Fibroblast of skin of right quadriceps (primary cell): ENCODE results near the gene STARD3NL.
A peak's percentile ranks its signal among the peaks of the same experiment; 100 is the strongest.
"Not testable (repeated sequence)": the region's sequence is repeated elsewhere in the genome, so short reads cannot be mapped to it uniquely, and the experiment has no call there.

Experiments
- DNase-seq: peaks from one replicate; pipeline ENCODE4 v3.0.0-alpha.2; 2013

STARD3NL gene, protein sequence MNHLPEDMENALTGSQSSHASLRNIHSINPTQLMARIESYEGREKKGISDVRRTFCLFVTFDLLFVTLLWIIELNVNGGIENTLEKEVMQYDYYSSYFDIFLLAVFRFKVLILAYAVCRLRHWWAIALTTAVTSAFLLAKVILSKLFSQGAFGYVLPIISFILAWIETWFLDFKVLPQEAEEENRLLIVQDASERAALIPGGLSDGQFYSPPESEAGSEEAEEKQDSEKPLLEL

DNA sequence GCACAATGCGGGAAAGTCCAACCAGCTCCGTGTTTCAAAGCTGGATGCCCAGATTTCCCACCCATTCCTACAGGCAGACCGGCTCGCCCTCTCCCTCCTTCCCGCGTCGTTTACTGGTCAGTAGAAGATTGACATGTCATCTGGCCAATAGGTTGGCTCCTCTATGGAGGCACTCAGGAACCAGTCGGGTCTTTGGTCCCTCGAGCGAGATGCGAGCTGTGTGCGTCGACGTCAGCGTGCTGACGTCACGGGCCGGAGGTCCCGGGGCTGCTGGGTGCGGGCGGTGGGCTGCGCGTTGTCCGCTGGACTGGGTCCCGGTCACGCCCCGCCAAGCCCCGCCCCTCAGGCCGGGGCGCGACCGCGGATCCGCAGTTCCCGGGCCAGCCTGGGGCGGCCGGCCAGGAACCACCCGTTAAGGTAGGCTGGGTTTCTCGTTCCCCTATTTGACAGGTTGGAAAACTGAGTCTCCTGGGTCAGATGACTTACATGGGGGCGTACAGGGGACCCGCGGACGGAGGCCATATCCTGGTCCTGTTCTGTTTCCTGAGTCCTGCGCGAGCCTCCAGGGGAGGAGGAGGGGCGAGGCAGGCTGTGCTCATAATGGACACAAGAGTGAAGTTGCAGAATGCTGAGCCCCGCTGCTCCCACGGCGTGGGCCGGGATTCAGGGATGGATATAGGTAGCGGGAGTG is at the start of gene STARD3NL:
Gene STARD3NL (plus strand): TSS at position 242 of the 691 bp plus-strand sequence. CDS start 29,260 bp downstream, outside the sequence.
- DNase-seq = peak; percentile 100

DNA sequence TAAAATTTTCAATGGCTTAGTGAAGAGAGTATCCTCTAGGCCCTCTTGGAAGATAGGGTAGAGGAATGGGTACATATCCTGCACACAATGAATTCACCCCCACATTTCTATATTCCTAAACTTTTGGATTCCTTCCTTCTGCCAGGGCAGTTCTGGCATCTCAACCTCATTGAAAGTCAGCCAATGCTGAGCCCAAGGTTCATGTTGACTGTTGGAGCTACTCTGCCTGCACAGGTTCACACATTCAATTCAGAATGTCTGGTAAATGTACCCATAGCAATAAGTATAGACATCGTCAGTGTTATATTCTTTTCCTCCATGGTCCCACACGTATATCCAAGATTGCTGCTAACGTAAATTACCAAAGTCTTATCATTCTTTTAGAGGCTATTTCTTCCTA is 48.9 kb upstream of the STARD3NL start:
- no peak for DNase-seq

DNA sequence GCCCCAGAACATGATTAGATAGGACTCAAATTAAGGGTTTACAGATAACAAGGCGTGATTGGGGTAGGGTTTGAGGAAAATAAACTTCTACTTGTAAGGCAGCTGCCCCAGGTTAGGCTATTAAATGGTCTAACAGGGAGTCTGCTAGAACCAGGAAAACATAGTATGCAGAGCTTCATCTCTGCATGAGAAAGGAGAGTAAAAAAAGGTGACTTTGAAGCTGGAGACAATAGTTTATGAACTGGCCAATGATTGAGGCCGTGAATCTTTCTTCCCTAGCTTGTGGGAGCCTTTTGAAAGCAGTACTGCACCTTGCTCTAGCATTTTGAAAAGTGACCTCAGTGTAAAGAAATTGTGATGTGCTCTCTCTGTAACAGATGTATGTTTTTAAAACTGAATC is 48.5 kb upstream of the STARD3NL start:
- no peak for DNase-seq

DNA sequence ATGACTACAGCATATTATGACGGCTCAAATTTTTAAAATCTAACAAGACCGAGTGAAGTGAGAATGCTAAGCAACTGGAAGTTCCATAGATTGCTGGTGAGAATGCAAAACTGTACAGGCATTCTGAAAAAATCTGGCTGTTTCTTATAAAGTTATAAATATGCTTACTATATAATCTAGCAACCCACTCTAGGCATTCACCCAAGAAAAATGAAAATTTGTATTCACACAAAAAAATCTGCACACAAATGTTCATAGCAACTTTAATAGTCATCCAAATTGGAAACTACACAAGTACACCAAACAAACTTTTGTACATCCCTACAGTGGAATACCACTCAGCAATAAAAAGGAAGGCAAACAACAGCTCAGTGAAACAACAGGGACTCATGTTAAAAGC is 39.9 kb upstream of the STARD3NL start:
- no peak for DNase-seq

DNA sequence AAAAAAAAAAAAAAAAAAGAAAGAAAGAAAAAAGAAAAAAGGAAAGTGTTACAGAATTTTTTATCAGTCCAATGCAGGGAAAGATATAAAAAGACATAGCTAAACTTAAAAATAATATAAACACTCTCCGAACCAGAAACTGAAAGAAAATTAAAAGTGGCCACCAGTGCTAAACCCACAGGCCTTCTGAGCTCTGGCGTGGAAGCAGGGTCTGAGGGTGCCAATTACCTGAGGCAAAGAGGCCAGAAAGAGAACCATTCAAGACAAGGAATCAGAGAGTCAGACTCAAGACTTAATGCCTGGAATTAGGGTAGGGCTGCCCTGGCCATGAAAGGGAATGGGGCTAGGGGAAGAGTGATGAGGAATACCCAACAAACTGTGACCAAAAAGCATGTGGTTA is 36.9 kb upstream of the STARD3NL start:
- no peak for DNase-seq

DNA sequence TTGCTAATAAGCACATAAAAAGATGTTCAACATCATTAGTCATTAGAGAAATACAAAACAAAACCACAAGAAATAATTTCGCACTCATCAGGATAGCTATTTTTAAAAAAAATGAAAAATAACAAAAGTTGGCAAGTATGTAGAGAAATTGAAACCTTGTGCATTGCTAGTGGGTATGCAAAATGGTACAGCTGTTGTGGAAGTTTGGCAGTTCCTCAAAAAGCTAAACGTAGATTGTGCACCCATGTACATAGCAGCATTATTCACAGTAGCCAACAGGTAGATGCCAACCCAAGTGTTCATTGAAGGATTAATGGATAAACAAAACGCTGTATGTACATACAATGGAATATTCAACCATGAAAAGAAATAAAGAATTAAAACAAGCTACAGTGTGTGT is 35.3 kb upstream of the STARD3NL start:
- DNase-seq = no peak

DNA sequence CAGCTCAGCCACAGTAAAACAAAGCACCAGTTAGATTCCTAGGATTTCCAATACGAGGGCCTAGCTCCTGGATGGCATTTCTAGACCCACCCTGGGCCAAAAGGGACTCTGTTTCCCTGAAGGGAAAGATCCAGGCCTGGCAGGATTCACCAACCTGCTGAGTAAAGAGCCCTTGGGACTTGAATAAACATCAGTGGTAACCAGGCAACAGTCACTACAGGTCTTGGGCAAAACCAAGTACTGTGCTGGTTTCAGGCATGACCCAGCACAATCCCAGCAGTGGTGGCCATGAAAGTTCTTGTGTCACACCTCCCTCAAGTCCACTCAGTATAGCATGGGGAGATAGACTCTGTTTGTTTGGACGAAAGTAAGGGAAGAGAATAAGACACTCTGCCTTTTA is 31.0 kb upstream of the STARD3NL start:
- no peak for DNase-seq

DNA sequence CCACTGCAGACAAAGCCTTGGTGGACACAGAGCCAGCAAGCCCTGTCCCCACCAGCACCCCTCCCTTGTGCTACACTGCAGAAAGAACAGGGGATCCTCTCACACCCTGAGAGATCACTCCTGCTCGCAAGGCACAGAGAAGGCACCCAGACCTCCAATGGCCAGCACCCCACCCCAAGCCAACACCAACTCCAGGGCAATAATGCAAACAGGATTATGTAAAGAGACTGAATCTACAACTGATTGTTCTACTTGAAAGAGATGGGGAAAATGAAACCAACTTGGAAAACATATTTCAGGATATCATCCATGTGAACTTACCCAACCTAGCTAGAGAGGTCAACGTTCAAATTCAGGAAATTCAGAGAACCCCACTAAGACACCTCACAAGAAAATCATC is 26.5 kb upstream of the STARD3NL start:
- no peak for DNase-seq

DNA sequence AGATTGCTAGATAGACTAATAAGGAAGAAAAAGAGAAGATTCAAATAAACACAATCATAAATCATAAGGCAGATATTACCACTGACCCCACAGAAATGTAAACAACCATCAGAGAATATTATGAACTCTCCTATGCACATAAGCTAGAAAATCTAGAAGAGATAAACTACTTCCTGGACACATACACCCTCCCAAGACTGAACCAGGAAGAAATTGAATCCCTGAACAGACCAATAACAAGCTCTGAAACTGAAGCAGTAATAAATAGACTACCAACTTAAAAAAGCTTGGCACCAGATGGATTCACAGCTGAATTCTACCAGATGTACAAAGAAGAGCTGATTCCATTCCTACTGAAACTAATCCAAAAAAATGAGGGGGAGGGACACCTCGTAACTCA is 24.5 kb upstream of the STARD3NL start:
- no peak for DNase-seq

DNA sequence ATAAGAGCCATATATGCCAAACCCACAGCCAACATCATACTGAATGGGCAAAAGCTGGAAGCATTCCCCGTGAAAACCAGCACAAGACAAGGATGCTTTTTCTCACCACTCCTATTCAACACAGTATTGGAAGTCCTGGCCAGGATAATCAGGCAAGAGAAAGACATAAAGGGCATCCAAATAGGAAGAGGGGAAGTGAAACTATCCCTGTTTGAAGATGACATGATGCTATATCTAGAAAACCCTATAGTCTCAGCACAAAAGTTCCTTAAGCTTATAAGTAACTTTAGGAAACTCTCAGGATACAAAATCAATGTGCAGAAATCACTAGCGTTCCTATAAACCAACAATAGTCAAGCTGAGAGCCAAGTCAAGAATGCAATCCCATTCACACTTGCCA is 23.8 kb upstream of the STARD3NL start:
- no peak for DNase-seq

DNA sequence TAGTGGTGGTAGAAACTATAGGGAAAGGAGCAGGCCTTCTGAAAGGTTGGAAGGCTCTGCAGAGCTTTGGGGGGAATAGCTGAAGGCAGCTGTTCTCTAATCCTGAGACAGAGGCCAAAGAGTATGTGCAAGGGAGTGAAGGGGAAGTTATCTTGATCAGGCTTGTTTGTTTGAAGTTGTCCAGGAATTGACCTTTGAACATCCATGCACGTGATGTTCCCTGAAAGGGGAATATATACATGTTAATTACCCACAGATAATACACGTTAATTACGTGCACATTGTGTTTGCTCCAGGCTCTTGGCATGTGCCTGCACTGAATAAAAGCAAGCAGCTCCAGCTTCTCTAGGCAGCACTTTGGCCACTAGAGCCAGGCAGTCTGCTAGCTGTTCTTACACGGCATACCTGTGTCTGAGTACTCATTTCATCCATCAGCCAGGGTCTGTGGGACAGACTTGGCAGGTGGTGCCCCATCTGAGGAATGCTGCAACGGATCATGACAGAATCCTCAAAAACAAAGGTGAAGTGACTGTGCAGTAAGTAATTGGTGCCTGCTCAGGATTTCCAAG is 18.0 kb upstream of the STARD3NL start:
- DNase-seq = no peak

DNA sequence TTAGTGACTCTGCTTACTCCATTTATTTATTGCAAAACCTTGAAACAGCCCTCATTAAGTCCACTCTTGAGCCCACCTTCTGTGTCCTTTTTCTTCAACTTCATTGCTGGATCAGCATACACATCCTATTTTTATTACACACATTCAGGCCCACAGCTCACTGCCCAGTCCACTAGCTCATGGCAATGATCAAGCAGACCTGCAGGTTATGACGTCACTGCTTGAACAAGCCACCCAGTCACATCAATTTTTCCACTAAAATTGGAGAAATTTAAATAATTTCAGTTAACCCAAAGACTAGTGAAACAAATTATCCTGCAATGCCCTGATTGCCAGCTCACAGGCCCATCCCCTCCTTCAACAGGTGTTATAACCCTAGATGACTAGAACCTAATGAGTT is 16.0 kb upstream of the STARD3NL start:
- no peak for DNase-seq

DNA sequence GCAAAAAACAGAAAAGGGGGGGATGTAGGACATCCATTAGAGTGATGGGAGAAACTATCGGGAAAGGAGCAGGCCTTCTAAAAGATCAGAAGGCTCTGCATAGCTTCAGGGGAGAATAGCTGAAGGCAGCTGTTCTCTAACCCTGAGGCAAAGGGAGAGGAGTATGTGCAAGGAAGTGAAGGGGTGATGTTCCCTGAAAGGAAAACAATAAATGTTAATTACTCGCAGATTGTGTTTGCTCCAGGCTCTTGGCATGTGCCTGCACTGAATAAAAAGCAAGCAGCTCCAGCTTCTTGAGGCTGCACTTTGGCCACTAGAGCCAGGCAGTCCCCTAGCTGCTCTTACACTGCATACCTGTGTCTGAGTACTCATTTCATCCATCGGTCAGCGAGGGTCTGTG is 14.4 kb upstream of the STARD3NL start:
- DNase-seq = no peak

DNA sequence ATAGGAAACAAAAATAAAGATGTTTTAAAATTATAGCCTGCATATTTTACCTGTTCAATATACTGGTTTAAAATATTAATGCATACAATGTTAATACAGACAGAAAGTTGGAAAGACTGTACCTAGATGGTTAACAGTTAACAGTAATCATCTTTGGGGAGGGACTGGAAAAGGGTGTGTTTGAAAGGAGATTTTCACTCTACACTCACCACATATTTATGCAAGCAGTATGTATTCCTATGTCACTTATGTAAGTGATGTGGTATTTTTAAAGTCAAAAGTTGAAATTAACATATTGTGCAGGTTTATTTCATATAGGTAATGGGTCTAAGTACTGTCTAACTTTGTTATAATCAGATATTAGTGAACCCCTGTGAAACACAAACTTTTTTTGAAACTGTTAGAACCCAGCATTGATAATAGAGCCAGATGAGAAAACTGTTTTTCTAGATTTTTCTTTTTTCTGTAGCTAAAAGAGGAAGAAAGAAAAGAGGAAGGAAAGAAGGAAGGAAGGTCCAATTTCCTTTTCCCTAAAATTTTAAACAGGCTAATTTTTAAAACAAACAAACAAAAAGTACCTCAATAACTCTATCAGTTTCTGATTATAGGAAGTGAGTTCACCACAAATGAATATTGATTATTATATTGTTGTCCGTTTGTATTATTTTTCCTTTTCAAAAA is 9.0 kb upstream of the STARD3NL start:
- DNase-seq = no peak

DNA sequence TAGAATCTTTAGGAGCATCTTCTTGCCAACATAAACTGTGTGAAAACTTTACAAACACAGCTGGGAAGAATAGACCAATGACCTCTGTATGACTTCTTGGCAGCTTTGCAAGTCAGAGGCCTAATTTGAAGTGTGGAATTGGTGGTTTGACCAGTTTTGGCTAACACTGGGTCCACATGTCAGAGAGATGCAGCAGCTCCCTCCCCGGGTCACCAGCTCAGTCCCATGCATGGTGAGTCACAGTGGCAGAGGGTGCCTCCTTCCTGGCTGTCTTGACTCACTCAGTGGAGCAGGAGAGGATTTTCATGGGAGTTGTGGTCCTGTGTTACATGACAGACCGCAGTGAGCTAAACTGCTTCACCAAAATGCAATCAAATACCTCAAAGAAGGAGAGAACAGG is 8.2 kb upstream of the STARD3NL start:
- peak; percentile 58 for DNase-seq

DNA sequence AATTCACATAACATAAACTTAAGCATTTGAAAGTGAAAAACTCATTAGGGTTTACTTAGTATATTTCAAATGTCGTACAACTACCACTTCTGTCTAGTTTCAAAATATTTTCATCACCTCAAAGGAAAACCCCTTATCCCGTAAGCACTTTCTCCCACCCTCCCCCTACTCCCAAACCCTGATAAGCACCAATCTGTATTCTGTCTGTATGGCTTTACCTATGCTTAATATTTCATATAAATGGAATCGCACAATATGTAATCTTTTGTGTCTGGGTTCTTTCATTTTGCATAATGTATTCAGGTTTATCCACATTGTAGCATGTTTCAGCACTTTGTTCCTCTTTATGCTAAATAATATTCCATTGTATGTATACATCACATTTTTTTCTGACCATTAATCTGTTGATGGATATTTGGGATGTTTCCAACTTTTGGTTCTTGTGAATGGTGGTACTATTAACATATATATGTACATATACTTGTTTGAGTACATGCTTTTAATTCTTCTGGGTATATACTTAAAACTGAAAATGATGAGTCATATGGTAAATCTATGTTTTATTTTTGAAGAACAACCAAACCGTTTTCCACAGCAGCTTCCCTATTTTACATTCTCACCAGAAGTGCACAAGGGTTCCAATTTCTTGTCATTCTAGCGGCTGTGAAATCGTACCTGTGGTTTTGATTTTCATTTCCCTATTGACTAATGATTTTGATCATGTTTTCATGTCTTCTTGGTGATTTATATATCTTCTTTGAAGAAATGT is 6.2 kb upstream of the STARD3NL start:
- no peak for DNase-seq

DNA sequence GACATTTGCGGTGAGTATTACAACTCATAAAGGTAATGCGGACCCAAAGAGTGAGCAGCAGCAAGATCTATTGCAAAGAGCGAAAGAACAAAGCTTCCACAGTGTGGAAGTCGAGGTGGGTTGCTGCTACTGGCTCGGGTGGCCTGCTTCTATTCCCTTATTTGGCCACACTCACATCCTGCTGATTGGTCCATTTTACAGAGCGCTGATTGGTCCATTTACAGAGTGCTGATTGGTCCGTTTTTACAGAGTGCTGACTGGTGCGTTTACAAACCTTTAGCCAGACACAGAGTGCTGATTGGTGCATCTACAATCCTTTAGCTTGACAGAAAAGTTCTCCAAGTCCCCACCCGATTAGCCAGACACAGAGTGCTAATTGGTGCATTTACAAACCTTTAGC is 2.5 kb upstream of the STARD3NL start:
- not testable (repeated sequence) for DNase-seq

DNA sequence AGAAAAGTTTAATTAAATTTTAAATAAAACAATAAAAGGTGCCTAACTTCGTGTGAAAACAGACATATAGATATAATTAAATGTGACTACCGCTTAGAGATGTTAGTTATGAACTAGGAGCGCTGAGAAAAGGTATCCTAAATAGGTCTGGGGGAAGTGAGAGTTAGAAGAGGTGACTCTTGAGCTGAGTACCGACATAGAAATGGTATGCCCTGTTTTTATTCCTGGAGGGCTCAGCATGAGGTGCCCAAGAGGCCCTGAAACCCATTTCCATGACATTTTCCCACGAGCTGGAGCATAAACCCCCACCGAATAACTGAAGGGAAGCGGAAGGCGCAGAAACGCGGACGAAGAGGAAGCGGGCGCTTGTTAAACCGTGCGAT is 433 bp upstream of the STARD3NL start:
- DNase-seq = no peak

DNA sequence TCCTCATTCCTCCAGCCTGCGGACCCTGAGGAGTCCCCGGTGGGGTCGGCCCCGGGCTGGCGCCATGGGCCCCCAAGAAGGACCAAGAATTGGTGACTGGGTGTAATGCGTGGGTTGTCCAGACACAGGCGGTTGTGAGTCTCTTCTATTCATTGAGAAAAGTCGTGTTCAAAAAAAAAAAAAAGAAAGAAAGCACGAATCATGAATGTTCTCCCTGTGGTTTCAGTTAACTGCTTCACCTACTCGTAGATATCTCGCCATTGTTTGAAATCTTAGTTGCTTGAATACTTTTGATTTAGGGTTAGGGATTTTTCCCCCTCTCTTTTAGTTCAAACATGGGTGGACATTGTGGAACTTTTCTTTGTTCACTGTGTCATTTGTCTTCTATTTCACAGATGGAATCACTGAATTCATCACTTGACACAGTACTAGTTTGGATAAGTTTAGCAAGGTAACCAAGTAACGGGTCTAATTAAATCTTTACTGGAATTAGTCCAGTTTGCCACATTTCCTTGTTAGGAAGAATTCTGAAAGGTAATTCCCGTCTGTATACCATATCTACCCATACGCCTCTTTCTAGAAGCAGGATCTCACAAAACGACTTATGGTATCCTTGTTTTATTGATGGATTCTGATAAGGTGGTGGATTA is 775 bp downstream of the STARD3NL start:
- DNase-seq = peak; percentile 43

DNA sequence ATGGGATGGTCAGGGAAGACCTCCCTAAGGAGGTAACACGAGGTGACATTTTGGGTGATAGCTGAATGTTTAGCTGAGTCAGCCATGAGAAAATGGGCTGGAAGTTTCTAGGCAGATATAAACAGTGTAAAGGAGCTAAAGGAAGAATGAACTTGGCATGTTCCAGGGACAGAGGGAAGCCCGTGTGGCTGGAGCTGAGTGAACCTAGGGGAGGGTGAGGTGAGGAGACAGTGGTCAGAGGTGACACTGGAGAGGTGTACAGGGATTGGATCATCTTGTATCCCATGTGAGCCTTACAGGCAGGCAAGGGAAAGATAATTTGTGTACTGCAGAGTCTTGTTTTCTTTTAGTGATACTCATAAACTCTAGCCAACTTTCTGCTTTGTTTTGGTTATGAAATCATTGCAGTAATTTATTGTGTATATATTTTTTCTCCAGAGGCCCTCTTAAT is 1.8 kb downstream of the STARD3NL start:
- DNase-seq = no peak

DNA sequence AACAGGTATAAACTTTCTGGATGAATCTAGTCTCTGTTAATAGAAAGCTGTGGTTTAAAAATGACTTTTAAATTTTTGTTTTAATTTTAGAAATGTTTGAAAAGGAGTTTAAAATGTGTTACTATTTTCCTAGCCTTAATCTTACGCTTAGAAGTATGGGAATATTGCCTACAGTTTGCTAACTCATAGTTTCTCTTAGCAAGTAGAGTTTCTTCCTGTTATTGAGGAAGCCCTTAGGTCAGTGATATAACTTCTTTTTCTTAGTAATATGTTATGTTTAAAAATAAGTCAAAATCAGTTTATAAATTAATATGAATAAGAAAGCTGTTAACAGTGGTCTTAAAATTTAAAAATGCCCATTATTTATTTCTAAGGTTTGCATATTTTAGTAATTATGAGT is 3.1 kb downstream of the STARD3NL start:
- no peak for DNase-seq

DNA sequence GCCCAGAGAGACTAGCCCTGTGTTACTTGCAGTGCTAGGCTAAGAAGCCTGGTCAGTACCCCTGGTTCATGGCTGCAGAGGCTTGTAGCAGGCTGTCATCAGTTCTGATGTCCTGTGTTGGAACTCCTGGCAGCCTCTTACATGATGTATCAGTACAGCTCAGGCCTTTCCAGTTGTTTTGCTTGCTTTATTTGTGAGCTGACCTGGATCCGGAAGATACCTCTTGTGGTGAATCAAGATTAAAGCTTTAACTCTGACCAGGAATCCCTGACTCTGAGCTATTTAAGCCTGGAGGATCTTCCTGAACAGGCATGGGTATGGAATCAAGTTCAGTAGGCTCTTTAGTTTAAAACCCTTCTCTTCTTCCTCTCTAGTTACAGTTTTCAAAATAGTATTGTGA is 4.4 kb downstream of the STARD3NL start:
- DNase-seq = no peak
